K562 (cell line): Measurements from ENCODE around the gene KRTAP10-4. TPM values are rescaled to one million over a fixed set of nuclear protein-coding genes. Genes with fewer than 3 reads are reported as not detected.

Experiments
- CCNT2 ChIP-seq: IDR thresholded peaks from 2 replicates; pipeline ENCODE4 v1.6.1; 2011; ENCODE audit warnings: borderline replicate concordance, low read depth, mild to moderate bottlenecking, moderate library complexity, mixed read lengths, low read length; ENCODE audit not compliant: insufficient read length; ENCODE audit errors: extremely low read depth
- ILF3 ChIP-seq: fragments of 450-650 bp; IDR thresholded peaks from 2 replicates; pipeline ENCODE4 v1.6.1; 2018; ENCODE audit warnings: antibody characterized with exemption, mild to moderate bottlenecking, moderate library complexity, borderline replicate concordance
- KDM1A ChIP-seq, 2 experiments: fragments of 450-650 bp; IDR thresholded peaks; 2 replicates each; pipeline ENCODE4 v1.6.1; 2016; ENCODE audit warnings: mild to moderate bottlenecking in 2 of 2
- MED1 ChIP-seq: sonication (generic); formaldehyde crosslinking; IDR thresholded peaks from 2 replicates; pipeline ENCODE4 v1.8.1; 2023; ENCODE audit warnings: missing genetic modification reagents, borderline replicate concordance
- NFXL1 ChIP-seq: fragments of 450-650 bp; formaldehyde crosslinking; IDR thresholded peaks from 2 replicates; pipeline ENCODE4 v1.4.0; 2021; ENCODE audit warnings: mild to moderate bottlenecking
- PHTF2 ChIP-seq: fragments of 250-450 bp; sonication (Bioruptor Pico); IDR thresholded peaks from 2 replicates; pipeline ENCODE4 v1.5.0; 2021; ENCODE audit warnings: mild to moderate bottlenecking
- TOE1 ChIP-seq, 2 experiments: fragments of 450-650 bp in 1 of 2; sonication (generic) in 1 of 2; formaldehyde crosslinking in 1 of 2; IDR thresholded peaks; 2 replicates each; pipeline versions ENCODE4 v1.7.1 to v1.8.0; 2016 to 2022; ENCODE audit warnings: borderline replicate concordance in 2 of 2, mild to moderate bottlenecking in 2 of 2, antibody characterized with exemption in 1 of 2, inconsistent platforms in 1 of 2, low read depth in 1 of 2, missing genetic modification reagents in 1 of 2, moderate library complexity in 1 of 2
- U2AF1 ChIP-seq: fragments of 200-400 bp; formaldehyde crosslinking; optimal IDR thresholded peaks from 2 replicates; pipeline ENCODE3; 2017; ENCODE audit warnings: mild to moderate bottlenecking, low read depth, low read length, moderate library complexity
- ZNF592 ChIP-seq: fragments of 450-650 bp; IDR thresholded peaks from 2 replicates; pipeline ENCODE4 v1.6.1; 2017; ENCODE audit warnings: antibody characterized with exemption, mild to moderate bottlenecking
- polyA plus RNA-seq, 8 experiments: library from polyadenylated mRNA; depleted of rRNA in 4 of 8; stranded (reverse) in 5 of 8; unstranded in 3 of 8; fragments of >200 nt; fragmentation: Nextera tagmentation in 2 of 8; fragmentation: Illumina TruSeq in 1 of 8; extraction: Ambion mirVana in 2 of 8; extraction: Trizol in 1 of 8; gene quantifications; 2 replicates each; pipeline versions ENCODE4 v1.2.1 to v1.2.3, GENCODE V29; 2011 to 2014; ENCODE audit warnings: inconsistent platforms in 1 of 8, missing spikeins in 1 of 8
- total RNA-seq, 7 experiments: library from RNA; depleted of rRNA in 6 of 7; stranded (reverse); fragments of >200 nt in 6 of 7; fragmentation: Illumina TruSeq in 2 of 7; extraction: Trizol in 2 of 7; gene quantifications; 2 replicates each; pipeline versions ENCODE4 v1.2.1 to v1.2.3, GENCODE V29; 2011 to 2021; ENCODE audit warnings: low replicate concordance in 1 of 7
- TF ChIP-seq, protein P1 (sequence below): sonication (generic); formaldehyde crosslinking; IDR thresholded peaks from 2 replicates; pipeline ENCODE4 v1.8.0; 2023; ENCODE audit warnings: mild to moderate bottlenecking, missing genetic modification reagents
- TF ChIP-seq, protein P2 (sequence below): fragments of 450-650 bp; IDR thresholded peaks from 2 replicates; pipeline ENCODE4 v1.6.1; 2016
- TF ChIP-seq, protein P3 (sequence below): fragments of 450-650 bp; IDR thresholded peaks from 2 replicates; pipeline ENCODE4 v1.6.1; 2016; ENCODE audit warnings: missing biosample characterization, missing genetic modification characterization

The KRTAP10-4 gene
- total and polyA plus RNA-seq, 9 of the 15 experiments (the other 6 are each of a cell fraction or from before 2014, with no cell fraction given), result not detected

GRCh38 chr21:44594406-44594916, 20.9 kb downstream of the KRTAP10-4 start (continued):
- TF ChIP-seq ZNF592 (peak; percentile 10; the same call in 1 of the 2 replicates), TOE1 (IDR thresholded peaks at IDR 0.05; ENCODE audit: borderline replicate concordance) (no peak), TOE1 (CRISPR knock-in tag; IDR thresholded peaks at IDR 0.05; ENCODE audit: borderline replicate concordance, low read depth) (no peak), PHTF2 (CRISPR knock-in tag) (no peak), ILF3 (no peak), CCNT2 (no peak), NFXL1 (CRISPR knock-in tag) (no peak), U2AF1 (no peak), KDM1A (IDR thresholded peaks at IDR 0.05) (no peak), MED1 (CRISPR knock-in tag) (no peak)
- TF ChIP-seq, protein P1, sequence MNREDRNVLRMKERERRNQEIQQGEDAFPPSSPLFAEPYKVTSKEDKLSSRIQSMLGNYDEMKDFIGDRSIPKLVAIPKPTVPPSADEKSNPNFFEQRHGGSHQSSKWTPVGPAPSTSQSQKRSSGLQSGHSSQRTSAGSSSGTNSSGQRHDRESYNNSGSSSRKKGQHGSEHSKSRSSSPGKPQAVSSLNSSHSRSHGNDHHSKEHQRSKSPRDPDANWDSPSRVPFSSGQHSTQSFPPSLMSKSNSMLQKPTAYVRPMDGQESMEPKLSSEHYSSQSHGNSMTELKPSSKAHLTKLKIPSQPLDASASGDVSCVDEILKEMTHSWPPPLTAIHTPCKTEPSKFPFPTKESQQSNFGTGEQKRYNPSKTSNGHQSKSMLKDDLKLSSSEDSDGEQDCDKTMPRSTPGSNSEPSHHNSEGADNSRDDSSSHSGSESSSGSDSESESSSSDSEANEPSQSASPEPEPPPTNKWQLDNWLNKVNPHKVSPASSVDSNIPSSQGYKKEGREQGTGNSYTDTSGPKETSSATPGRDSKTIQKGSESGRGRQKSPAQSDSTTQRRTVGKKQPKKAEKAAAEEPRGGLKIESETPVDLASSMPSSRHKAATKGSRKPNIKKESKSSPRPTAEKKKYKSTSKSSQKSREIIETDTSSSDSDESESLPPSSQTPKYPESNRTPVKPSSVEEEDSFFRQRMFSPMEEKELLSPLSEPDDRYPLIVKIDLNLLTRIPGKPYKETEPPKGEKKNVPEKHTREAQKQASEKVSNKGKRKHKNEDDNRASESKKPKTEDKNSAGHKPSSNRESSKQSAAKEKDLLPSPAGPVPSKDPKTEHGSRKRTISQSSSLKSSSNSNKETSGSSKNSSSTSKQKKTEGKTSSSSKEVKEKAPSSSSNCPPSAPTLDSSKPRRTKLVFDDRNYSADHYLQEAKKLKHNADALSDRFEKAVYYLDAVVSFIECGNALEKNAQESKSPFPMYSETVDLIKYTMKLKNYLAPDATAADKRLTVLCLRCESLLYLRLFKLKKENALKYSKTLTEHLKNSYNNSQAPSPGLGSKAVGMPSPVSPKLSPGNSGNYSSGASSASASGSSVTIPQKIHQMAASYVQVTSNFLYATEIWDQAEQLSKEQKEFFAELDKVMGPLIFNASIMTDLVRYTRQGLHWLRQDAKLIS (CRISPR knock-in tag), result no peak
- TF ChIP-seq, protein P2, sequence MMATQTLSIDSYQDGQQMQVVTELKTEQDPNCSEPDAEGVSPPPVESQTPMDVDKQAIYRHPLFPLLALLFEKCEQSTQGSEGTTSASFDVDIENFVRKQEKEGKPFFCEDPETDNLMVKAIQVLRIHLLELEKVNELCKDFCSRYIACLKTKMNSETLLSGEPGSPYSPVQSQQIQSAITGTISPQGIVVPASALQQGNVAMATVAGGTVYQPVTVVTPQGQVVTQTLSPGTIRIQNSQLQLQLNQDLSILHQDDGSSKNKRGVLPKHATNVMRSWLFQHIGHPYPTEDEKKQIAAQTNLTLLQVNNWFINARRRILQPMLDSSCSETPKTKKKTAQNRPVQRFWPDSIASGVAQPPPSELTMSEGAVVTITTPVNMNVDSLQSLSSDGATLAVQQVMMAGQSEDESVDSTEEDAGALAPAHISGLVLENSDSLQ, result 0 out of 2 replicates have a peak, but pooled peaks have one; percentile 6
- TF ChIP-seq, protein P3, sequence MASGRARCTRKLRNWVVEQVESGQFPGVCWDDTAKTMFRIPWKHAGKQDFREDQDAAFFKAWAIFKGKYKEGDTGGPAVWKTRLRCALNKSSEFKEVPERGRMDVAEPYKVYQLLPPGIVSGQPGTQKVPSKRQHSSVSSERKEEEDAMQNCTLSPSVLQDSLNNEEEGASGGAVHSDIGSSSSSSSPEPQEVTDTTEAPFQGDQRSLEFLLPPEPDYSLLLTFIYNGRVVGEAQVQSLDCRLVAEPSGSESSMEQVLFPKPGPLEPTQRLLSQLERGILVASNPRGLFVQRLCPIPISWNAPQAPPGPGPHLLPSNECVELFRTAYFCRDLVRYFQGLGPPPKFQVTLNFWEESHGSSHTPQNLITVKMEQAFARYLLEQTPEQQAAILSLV (tag), result peak; percentile 10; the same call in 1 of the 2 replicates
